HepG2 (cell line): Measurements from ENCODE around the gene GMPPA. TPM values are rescaled to one million over a fixed set of nuclear protein-coding genes. Genes with fewer than 3 reads are reported as not detected.

Source experiments
- CBX2 ChIP-seq, 2 experiments: fragments of 200-600 bp in 1 of 2; sonication (generic); formaldehyde crosslinking in 1 of 2; IDR thresholded peaks; 2 replicates each; pipeline versions ENCODE4 v1.7.0 to v1.8.1; 2018 to 2022; ENCODE audit warnings: low read depth in 2 of 2, low read length in 1 of 2, mild to moderate bottlenecking in 1 of 2, missing genetic modification reagents in 1 of 2
- HNRNPK ChIP-seq: fragments of 200-400 bp; formaldehyde crosslinking; IDR thresholded peaks from 2 replicates; pipeline ENCODE4 v1.6.1; 2018; ENCODE audit warnings: low read length, low read depth, moderate library complexity, mild to moderate bottlenecking; ENCODE audit not compliant: poor library complexity, severe bottlenecking
- HOXA5 ChIP-seq: sonication (generic); formaldehyde crosslinking; IDR thresholded peaks from 2 replicates; pipeline ENCODE4 v1.4.0; 2020; ENCODE audit warnings: missing genetic modification reagents
- KLF15 ChIP-seq: sonication (generic); formaldehyde crosslinking; IDR thresholded peaks from 2 replicates; pipeline ENCODE4 v1.8.1; 2023; ENCODE audit warnings: borderline replicate concordance, mild to moderate bottlenecking, inconsistent platforms, missing genetic modification reagents, mixed read lengths
- NCOA2 ChIP-seq: sonication (generic); formaldehyde crosslinking; IDR thresholded peaks from 2 replicates; pipeline ENCODE4 v1.8.0; 2022; ENCODE audit warnings: inconsistent platforms
- PRDM4 ChIP-seq: sonication (generic); formaldehyde crosslinking; IDR thresholded peaks from 2 replicates; pipeline ENCODE4 v1.9.0; 2021; ENCODE audit warnings: missing genetic modification reagents, borderline replicate concordance
- THYN1 ChIP-seq: sonication (generic); formaldehyde crosslinking; IDR thresholded peaks from 2 replicates; pipeline ENCODE4 v1.8.1; 2023; ENCODE audit warnings: low read depth, mild to moderate bottlenecking, moderate library complexity, missing genetic modification reagents, borderline replicate concordance
- TOPORS ChIP-seq: sonication (generic); formaldehyde crosslinking; IDR thresholded peaks from 2 replicates; pipeline ENCODE4 v1.8.0; 2023; ENCODE audit warnings: mild to moderate bottlenecking, missing genetic modification reagents
- WIZ ChIP-seq: sonication (generic); formaldehyde crosslinking; IDR thresholded peaks from 2 replicates; pipeline ENCODE4 v1.5.1; 2020; ENCODE audit warnings: mild to moderate bottlenecking, missing genetic modification reagents
- YEATS2 ChIP-seq: sonication (generic); formaldehyde crosslinking; IDR thresholded peaks from 2 replicates; pipeline ENCODE4 v1.4.0; 2020; ENCODE audit warnings: missing genetic modification reagents, borderline replicate concordance
- ZBTB39 ChIP-seq: sonication (generic); formaldehyde crosslinking; IDR thresholded peaks from 2 replicates; pipeline ENCODE4 v1.5.0; 2020; ENCODE audit warnings: missing genetic modification reagents
- ZFYVE20 ChIP-seq: sonication (generic); formaldehyde crosslinking; IDR thresholded peaks from 2 replicates; pipeline ENCODE4 v1.8.0; 2023; ENCODE audit warnings: low read depth, mild to moderate bottlenecking, moderate library complexity, missing genetic modification reagents, borderline replicate concordance
- ZNF10 ChIP-seq: sonication (generic); formaldehyde crosslinking; IDR thresholded peaks from 2 replicates; pipeline ENCODE4 v1.4.0; 2020; ENCODE audit warnings: mild to moderate bottlenecking, low read depth, missing genetic modification reagents, borderline replicate concordance
- ZNF484 ChIP-seq: sonication (generic); formaldehyde crosslinking; IDR thresholded peaks from 2 replicates; pipeline ENCODE4 v1.5.1; 2020; ENCODE audit warnings: mild to moderate bottlenecking, low read depth, missing genetic modification reagents, borderline replicate concordance
- ZNF552 ChIP-seq: sonication (generic); formaldehyde crosslinking; IDR thresholded peaks from 2 replicates; pipeline ENCODE4 v1.9.0; 2022; ENCODE audit warnings: missing genetic modification reagents, mild to moderate bottlenecking, borderline replicate concordance
- ZNF616 ChIP-seq: sonication (generic); formaldehyde crosslinking; IDR thresholded peaks from 2 replicates; pipeline ENCODE4 v1.5.0; 2020; ENCODE audit warnings: low read depth, mild to moderate bottlenecking, missing genetic modification reagents
- ZSCAN30 ChIP-seq: sonication (generic); formaldehyde crosslinking; IDR thresholded peaks from 2 replicates; pipeline ENCODE4 v1.5.0; 2020; ENCODE audit warnings: mild to moderate bottlenecking, missing genetic modification reagents
- polyA plus RNA-seq, 8 experiments: library from polyadenylated mRNA; depleted of rRNA in 3 of 8; stranded (reverse) in 7 of 8; unstranded in 1 of 8; fragments of >200 nt; fragmentation: Illumina TruSeq in 4 of 8; extraction: Trizol in 4 of 8; gene quantifications; 2 replicates each; pipeline versions ENCODE4 v1.2.1 to v1.2.3, GENCODE V29; 2011 to 2016; ENCODE audit warnings: low read depth in 4 of 8, missing spikeins in 1 of 8, mixed read lengths in 1 of 8; ENCODE audit not compliant: insufficient read depth in 1 of 8
- total RNA-seq, 5 experiments: library from RNA; depleted of rRNA; stranded (reverse); fragments of >200 nt; fragmentation: Illumina TruSeq; extraction: Trizol; gene quantifications; 2 replicates each; pipeline ENCODE4 v1.2.3, GENCODE V29; 2016; ENCODE audit warnings: low read depth in 1 of 5
- TF ChIP-seq, protein P1 (sequence below): sonication (generic); formaldehyde crosslinking; IDR thresholded peaks from 2 replicates; pipeline ENCODE4 v1.5.0; 2020; ENCODE audit warnings: missing genetic modification reagents, mild to moderate bottlenecking, borderline replicate concordance
- TF ChIP-seq, protein P2 (sequence below): fragments of 450-650 bp; IDR thresholded peaks from 2 replicates; pipeline ENCODE4 v1.6.1; 2017; ENCODE audit warnings: mild to moderate bottlenecking

GMPPA gene
- total and polyA plus RNA-seq, 2 of the 13 experiments (the other 11 are each of a cell fraction or from before 2014, with no cell fraction given), result 81.1 to 106 TPM

- TF ChIP-seq PRDM4 (CRISPR knock-in tag) (no peak), HOXA5 (CRISPR knock-in tag) (peak; percentile 32; the same call in 1 of the 2 replicates), ZBTB39 (CRISPR knock-in tag) (peak; percentile 69; the same call in 1 of the 2 replicates), WIZ (CRISPR knock-in tag) (no peak; the same call in 1 of the 2 replicates), CBX2 (IDR thresholded peaks at IDR 0.05; ENCODE audit: low read depth, low read length) (no peak), CBX2 (CRISPR knock-in tag; IDR thresholded peaks at IDR 0.05; ENCODE audit: low read depth) (no peak), HNRNPK (no peak), NCOA2 (CRISPR knock-in tag) (no peak), TOPORS (CRISPR knock-in tag) (no peak), THYN1 (CRISPR knock-in tag) (no peak), ZSCAN30 (CRISPR knock-in tag) (no peak), YEATS2 (no peak), ZNF10 (no peak), KLF15 (CRISPR knock-in tag) (no peak), ZFYVE20 (CRISPR knock-in tag) (no peak), ZNF484 (CRISPR knock-in tag) (no peak), ZNF552 (CRISPR knock-in tag) (no peak; the same call in 1 of the 2 replicates), ZNF616 (CRISPR knock-in tag) (peak; percentile 63; the same call in 1 of the 2 replicates)
- TF ChIP-seq, protein P1, sequence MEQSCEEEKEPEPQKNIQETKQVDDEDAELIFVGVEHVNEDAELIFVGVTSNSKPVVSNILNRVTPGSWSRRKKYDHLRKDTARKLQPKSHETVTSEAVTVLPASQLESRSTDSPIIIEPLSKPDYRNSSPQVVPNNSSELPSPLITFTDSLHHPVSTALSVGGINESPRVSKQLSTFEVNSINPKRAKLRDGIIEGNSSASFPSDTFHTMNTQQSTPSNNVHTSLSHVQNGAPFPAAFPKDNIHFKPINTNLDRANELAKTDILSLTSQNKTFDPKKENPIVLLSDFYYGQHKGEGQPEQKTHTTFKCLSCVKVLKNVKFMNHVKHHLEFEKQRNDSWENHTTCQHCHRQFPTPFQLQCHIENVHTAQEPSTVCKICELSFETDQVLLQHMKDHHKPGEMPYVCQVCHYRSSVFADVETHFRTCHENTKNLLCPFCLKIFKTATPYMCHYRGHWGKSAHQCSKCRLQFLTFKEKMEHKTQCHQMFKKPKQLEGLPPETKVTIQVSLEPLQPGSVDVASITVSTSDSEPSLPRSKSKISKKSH (CRISPR knock-in tag), result no peak
- TF ChIP-seq, protein P2, sequence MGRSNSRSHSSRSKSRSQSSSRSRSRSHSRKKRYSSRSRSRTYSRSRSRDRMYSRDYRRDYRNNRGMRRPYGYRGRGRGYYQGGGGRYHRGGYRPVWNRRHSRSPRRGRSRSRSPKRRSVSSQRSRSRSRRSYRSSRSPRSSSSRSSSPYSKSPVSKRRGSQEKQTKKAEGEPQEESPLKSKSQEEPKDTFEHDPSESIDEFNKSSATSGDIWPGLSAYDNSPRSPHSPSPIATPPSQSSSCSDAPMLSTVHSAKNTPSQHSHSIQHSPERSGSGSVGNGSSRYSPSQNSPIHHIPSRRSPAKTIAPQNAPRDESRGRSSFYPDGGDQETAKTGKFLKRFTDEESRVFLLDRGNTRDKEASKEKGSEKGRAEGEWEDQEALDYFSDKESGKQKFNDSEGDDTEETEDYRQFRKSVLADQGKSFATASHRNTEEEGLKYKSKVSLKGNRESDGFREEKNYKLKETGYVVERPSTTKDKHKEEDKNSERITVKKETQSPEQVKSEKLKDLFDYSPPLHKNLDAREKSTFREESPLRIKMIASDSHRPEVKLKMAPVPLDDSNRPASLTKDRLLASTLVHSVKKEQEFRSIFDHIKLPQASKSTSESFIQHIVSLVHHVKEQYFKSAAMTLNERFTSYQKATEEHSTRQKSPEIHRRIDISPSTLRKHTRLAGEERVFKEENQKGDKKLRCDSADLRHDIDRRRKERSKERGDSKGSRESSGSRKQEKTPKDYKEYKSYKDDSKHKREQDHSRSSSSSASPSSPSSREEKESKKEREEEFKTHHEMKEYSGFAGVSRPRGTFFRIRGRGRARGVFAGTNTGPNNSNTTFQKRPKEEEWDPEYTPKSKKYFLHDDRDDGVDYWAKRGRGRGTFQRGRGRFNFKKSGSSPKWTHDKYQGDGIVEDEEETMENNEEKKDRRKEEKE, result no peak
These were observed 11.3 kb downstream of the GMPPA start (continued) for GRCh38 chr2:219509780-219510511.
